ENCODE results near the gene CELA3B.

GRCh38 chr1:21930629-21931170 lies 46.1 kb upstream of the CELA3B start:
- TF ChIP-seq POLR2AphosphoS5 (IDR thresholded peaks at IDR 0.05; ENCODE audit: low read depth, low read length) (no peak), TAF1 (IDR thresholded peaks at IDR 0.05; ENCODE audit: borderline replicate concordance, insufficient read depth, low read length) (no peak), SIN3A (IDR thresholded peaks at IDR 0.05; ENCODE audit: borderline replicate concordance, insufficient read depth, low read length) (no peak)

All from PFSK-1 (cell line).